ENCODE results near the gene ESRRA.

ESRRA gene

DNA sequence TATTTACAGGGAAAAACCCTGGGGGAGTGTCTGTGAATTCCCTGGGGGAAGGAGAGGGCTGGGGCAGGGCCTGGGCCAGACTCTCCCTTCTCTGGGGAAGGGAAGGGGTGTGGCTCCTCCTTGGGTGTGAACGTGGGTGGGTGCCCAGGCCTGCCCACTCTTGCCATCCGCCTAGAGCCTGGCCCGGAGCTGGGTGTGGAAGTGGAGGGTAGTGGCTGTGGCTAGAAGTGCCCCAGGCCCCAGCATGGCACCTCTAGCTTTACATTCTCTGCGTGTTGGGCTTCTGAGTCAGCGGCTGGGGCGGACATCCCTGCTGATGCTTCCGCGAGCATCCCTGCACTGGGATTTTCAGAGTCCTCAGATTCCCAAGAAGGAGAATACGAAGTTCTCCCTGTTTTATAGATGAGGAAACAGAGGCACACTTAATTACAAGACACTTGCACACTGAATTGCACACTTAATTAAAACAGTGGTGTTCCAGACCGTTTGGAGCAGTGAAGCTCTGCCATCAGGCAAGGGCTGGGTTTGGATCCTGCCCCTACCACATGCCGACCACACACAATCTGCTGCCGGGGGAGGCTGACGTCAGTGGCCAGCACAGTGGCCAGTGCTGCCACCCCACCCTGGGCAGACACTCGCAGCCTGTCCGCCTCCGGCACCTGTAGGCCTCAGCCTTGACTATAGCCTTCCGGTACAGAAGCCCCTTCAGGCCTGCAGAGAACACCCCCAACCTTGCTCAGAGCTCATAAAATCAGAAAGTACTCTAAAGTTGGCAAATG lies 28.5 kb upstream of the ESRRA start:
- peak overlapping the region; percentile 0; the same call in 1 of the 2 replicates for H3K27ac ChIP-seq
- TF ChIP-seq, protein P1, sequence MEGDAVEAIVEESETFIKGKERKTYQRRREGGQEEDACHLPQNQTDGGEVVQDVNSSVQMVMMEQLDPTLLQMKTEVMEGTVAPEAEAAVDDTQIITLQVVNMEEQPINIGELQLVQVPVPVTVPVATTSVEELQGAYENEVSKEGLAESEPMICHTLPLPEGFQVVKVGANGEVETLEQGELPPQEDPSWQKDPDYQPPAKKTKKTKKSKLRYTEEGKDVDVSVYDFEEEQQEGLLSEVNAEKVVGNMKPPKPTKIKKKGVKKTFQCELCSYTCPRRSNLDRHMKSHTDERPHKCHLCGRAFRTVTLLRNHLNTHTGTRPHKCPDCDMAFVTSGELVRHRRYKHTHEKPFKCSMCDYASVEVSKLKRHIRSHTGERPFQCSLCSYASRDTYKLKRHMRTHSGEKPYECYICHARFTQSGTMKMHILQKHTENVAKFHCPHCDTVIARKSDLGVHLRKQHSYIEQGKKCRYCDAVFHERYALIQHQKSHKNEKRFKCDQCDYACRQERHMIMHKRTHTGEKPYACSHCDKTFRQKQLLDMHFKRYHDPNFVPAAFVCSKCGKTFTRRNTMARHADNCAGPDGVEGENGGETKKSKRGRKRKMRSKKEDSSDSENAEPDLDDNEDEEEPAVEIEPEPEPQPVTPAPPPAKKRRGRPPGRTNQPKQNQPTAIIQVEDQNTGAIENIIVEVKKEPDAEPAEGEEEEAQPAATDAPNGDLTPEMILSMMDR (conservative IDR thresholded peaks at IDR 0.05): no peak

DNA sequence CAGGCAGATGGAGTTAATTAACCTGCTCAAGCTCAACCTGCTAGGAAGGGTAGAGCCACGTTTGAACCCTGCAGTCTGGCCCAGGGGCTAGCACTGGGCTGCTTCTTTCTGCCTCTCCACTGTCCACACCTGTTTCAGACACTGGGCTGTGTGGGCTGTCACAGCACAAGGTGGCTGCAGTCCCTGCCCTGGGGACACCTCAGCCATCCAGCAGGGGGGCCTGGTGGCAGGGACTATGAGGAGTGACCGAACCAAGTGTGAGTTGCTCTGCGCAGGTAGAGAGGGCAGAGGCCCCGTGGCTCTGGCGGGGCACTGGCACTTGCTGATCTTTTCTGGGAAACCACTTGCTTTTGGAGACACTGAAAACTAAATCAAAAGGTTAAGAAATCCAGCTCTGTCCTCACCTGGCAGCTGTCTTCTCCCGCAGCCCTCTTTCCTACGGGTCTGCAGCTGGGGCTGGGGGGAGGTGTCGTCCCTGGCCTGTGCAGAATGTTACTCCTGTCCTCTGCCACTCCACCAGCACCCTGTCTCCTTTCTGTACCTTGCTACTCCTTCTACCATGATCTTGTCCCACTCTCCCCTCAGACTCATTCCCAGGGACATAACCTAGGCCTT lies 26.6 kb upstream of the ESRRA start:
- TF ChIP-seq, protein P1 (conservative IDR thresholded peaks at IDR 0.05): no peak; the same call in 1 of the 2 replicates
- H3K27ac ChIP-seq: peak overlapping the region; percentile 2; the same call in 1 of the 2 replicates

DNA sequence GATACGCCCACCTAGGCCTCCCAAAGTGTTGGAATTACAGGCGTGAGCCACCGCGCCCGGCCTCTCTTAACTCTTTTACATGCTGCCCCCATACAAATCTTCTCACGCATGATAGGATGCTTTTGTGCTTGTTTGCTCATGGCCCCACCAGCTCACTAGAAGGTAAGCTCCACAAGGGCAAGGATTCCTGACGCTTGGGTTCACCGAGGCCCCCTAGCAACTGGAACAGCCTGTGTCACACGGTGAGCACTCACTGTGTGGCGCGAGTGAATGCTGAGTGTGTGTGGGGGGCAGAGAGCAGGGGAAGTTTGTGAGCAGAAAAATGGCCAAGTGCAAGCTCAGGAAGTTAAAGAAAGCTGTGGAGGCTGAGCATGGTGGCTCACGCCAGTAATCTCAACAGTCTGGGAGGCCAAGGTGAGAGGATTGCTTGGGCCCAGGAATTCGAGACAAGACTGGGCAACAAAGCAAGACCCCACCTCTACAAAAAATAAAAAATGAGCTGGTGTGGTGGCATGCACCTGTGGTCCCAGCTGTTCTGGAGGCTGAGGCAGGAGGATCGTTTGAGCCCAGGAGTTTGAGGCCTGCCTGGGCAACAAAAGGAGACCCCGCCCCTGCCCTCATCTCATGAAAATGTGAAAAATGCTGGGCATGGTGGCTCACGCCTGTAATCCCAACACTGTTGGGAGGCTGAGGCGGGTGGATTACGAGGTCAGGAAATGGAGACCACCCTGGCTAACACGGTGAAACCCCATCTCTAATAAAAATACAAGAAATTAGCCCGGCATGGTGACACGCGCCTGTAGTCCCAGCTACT lies 23.2 kb upstream of the ESRRA start:
- TF ChIP-seq, protein P1 (conservative IDR thresholded peaks at IDR 0.05): no peak
- H3K27ac ChIP-seq: peak overlapping the region; percentile 98; the same call in 1 of the 2 replicates

DNA sequence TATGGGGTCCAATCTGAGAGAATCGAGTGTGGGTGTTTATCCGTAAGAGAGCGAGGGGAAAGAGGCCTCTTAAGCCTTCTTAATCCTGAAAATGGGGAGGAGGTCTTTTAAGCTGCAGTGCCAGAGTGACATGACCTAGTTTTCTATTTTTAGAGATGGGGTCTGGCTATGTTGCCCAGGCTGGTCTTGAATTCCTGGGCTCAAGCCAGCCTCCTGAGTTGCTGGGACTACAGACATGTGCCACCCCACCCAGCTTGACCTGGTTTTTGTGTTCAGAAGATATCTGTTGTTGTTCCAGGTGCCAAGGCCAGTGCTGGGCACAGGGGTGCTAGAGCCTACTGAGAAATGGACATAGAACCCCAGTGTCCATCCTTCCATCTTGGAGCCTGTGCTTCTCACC lies 22.2 kb upstream of the ESRRA start:
- peak overlapping the region; percentile 98 for H3K27ac ChIP-seq
- TF ChIP-seq, protein P1 (conservative IDR thresholded peaks at IDR 0.05): no peak

DNA sequence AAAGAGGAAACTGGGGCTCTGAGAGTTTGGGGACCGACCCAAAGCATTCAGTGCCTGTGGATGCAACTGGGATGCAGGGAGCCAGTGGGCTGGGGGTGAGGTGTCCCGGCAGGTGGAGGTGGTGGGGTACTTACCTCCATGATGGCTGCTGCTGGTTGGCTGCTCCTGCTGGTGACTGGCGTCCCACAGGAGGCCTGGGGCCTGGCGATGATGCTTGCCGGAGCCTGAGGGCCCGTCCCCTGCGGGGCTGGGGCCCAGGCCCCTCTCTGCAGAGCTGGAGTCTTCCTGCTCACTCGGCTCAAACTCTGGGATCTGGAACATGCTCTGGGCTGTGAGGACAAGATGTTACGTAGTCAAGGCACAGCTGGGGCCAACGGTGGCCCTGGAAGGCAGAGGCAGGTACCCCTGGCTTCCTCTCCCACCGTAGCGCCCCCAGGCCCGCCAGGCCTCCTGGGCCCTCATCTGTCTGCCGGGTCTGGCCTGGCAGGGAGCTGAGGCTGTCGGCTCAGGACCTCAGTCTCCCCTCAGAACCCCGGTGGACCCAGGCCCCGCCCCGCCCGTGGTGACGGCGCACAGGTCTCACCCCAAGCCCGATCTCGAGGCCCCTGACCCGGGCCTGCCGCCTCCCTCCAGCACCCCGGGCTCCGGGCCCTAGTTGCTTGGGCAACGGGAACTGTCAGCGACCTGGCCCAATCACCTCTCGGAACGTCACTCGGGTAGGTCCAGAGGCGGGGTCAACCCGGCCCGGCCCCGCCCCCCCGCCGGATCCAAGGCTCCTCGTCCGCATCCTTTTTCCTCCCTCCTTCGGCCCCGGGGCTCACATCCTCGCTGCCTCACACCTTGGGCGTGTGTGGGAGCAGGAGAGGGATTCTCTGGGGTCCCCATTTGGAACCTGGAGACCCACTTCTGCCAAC lies 21.0 kb upstream of the ESRRA start, which contains the start of gene BAD:
BAD (minus strand) TSS at position 618 of the 914 bp plus-strand sequence; CDS start at position 321, 297 bp downstream.
- TF ChIP-seq, protein P1 (conservative IDR thresholded peaks at IDR 0.05): no peak; the same call in 1 of the 2 replicates
- H3K27ac ChIP-seq: peak within 1 kb of the TSS; percentile 98

DNA sequence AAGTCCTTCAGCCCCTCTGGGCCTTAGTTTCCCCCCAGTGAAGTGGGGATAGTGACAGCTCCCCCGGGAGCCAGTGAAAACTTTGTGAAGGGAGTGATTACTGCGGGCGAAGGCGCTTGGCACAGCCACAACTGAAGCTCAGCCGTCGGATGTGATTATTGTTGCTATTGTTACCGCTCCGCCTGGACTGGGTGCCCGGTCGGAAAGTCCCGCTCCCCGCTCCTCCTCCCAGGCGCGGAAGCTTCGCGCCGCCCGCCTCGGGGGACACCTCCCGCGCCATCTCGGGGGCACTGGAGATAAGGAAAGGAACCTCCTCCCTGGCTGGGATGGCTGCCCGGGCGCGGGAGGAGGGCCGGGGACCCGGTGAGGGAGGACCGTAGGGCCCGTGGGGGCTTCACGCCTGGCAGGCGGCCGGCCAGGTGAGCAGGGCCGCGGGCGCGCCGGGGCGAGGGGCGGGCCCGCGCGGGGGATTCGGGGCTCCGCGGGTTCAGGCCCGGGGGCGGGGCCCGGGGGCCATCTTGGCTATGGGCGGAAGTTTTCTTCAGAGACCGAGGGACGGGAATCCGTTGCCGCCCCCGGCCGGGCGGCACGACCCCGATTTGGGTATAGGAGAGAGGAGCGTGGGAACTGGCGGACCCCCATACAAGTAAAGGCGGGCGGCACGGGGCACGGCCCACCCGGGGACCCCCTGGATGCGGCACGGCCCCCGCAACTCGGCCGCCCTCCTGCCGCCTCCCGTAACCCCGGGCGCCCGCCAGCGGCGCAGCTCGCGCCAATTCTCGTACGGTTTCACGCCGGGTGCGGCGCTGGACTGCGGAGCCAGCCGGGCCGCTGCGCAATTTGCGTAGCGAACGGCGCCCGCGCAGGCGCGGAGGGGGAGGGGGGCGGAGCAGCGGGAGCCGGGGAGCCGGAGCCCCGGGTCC lies 20.1 kb upstream of the ESRRA start, which contains the start of gene GPR137:
GPR137 (plus strand) TSS at position 887 of the 923 bp plus-strand sequence. CDS start 677 bp downstream, outside the sequence.
- H3K27ac ChIP-seq: peak within 1 kb of the TSS; percentile 98
- TF ChIP-seq, protein P1 (conservative IDR thresholded peaks at IDR 0.05): no peak

Measured in VCaP (cell line).